Epidermal melanocyte (primary cell): Measurements from ENCODE around the gene ATP6V0E1.

Experiments
- DNase-seq: peaks from one replicate; pipeline ENCODE4 v3.0.0; 2011; ENCODE audit warnings: low spot score; ENCODE audit not compliant: insufficient read length

The ATP6V0E1 gene

DNA sequence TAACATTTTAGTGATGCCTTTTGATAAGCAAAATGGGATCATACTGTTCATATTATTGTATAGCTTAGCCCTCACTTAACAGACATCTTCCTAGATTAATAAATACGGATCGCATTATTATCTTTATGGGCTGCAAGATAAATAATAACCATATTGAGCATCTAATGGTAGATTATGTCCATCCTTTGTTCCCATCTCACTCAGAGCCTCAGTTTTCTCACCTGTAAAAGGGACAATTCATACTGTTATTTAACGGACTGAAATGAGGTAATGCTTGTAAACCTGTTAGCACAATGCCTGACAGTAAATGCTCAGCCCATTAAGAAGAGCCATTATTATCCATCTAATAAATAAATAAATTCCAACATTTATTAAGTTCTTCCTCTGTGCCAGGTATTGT is 27.3 kb upstream of the ATP6V0E1 start:
- DNase-seq = no peak

DNA sequence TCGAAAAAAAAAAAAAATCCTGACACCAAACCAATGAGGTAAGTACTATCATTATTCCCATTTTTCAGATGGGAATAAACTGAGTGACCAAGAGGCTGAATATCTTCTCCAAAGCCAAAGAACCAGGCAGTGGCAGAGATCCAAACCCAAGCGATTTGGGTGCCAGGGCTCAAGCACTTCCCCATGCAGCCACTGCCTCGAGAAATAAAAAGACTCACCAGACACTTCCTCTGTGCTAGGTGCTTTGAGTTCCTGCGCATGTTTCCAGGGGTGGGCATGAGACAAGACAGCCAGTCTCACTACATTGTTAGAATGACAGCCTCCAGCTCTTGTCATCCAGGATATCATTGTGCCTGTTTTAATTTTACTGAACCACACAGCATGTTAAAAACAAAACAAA is 26.6 kb upstream of the ATP6V0E1 start:
- DNase-seq = no peak

DNA sequence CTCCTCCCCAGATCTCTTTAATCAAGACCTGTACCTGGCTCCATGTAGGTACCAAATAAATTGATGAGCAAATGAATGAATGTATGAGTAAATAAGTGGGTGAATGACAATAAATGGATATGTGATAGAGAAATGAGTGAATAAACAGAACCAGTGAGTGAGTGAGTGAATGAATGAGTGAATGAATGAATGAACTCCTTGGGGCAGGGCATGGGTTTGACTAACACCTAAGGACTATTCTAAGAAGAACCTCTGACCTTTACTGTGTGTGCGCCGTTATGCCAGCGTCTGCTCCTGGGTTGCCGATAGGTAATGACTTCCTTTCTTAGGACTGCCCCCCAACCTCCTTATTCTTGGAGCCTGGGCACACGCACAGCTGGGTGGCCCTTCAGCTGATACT is 26.1 kb upstream of the ATP6V0E1 start:
- DNase-seq = no peak

DNA sequence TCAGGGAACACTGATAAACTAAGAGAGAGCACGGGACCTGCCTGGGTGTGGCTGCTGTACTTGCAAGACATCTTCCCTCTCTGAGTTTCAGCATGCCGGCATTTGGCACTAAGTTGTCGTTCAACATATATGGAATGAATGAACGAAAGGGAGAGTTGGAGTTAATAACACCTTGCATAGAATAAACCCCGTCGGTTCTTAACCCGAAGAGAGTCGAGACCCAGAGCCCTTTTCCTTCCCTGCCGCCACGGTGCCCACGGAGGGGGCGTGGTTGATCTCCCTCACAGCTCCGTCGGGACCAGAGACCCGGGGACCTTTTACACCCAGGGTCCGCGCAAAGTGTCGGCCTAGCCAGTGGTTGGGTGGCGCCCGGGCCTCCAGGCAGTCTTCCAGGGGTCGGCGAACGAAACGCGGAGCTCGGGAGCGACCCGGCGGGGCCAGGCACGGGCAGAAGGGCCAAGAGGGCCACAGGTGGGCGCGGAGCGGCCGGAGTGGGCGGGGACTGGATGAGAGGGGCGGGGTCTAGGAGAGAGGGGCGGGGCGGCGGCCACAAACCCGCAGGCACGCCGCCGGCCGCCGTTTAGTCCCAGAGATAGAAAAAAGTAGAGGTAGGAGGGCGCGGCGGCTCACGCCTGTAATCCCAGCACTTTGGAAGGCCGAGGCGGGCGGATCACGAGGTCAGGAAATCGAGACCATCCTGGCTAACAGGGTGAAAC is 25.1 kb upstream of the ATP6V0E1 start:
- no peak for DNase-seq

DNA sequence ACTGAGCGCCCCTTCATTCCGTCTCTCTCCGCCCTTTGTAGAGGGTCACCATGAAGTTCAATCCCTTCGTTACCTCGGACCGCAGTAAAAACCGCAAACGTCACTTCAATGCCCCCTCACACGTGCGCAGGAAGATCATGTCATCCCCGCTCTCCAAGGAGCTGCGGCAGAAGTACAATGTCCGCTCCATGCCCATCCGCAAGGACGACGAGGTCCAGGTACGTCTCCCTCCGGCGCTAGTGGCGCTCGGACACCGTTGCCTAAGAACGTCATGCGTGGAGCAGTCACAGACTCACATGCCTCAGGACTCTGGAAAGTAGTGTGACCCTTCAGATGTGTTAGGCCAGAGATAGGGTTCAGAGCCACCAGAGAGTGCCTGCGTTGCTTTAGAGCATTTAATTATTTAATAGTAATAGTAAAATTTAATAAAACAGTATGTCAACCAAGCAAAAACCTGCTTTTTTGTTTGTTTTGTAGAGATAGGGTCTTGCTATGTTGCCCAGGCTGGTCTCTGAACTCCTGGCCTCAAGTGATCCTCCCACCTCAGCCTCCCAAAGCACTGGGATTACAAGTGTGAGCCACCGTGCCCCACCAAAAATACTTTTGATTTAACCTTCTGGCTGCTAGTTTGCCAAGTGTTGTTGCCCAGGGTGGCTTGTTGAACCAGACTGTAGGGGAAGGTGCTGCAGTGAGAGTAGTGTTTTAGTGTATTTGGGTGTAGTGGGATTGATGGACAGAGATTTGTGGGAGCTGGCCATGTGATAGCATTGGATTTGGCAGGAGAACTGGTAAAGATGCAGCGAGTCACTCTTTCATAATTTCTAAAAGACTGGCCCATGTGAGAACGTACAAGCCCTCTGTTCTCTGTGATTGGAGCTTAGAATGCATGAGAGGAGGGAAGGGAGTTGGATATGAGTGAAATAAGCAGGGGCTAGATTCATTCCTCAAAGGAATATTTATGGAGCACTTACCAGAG is 23.5 kb upstream of the ATP6V0E1 start:
- DNase-seq = no peak

DNA sequence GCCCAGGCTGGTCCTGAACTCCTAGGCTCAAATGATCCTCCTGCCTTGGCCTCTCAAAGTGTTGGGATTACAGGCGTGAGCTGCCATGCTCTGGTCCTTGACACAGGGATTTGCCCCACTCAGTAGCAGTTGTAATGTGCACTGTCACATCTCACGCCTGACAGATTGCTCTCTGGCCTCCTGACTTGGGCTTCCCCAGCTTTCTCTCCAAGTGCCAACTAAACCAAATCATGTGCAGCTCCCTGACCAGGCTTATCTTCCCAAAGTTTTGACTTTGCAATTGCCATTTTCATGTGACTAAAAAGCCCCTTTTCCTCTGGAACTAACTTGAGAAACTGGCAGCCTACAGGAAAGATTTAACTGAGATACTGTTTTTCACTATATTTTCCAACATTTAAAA is 13.7 kb upstream of the ATP6V0E1 start:
- no peak for DNase-seq

DNA sequence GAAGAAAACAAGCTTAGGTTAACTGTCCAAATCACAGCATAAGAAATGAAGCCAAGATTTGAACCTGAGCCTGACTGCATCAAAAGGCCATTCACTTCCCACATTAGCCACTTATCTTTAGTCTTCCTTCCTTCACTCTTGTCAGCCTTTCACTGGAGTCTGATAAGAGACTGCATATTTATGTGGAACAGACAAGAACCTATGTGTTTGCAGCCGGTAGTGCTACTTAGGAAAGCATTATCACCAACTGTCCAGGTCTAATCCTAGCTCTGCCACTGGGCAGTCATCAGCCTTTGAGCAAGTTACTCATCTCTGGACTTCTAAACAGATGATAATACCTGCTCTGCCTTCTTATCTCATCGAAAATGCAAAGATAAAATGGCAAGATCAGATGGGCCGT is 12.1 kb upstream of the ATP6V0E1 start:
- no peak for DNase-seq

DNA sequence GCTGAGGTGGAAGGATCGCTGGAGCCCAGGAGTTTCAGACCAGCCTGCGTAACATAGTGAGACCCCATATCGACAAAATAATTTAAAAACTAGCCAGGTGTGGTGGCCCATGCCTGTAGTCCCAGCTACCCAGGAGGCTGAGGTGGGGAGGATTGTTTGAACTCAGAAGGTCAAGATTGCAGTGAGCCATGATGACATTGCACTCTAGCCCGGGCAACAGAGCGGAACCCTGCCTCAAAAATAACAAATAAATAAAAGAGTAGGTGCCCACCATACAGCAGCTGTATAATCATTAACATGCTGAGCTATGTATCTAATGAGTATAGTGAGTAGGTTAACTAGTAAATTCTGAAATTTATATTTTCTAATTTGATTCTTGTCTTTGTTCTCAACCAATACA is 11.0 kb upstream of the ATP6V0E1 start:
- no peak for DNase-seq

DNA sequence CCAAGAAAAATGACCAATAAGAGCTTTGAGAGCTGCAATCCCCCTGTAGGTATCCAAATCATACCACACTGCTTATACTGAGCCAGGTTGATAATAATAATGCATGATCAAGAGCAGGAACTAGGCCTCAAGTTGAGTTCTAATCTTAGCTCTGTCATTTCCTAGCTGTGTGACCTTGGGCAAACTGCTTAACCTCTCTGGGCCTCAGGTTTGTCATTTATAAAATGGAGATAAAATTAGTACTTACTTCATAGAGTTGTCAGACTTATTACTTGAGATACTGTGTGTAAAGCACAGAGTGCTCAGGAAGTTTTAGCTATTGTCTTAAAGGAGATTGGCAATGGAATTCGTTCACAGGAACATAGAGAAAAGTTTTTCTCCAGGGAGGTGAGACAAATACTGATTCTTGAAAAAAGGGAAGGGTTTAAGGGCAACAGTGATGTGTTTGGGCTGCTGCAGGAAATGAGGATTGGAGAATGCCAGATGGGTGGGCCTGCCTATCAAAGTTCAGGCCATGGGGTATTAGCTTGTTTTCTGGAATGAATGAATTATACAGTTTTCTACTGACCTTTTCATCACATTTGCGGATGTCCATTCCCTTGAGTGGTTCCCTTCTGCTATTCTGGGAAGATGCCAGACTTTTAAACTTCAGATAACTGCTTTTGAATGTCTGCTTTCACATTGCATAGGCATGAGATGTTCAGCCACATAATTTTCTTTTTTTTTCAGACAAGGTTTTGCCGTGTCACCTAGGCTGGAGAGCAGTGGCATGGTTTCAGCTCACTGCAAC is 10.2 kb upstream of the ATP6V0E1 start:
- DNase-seq = no peak

DNA sequence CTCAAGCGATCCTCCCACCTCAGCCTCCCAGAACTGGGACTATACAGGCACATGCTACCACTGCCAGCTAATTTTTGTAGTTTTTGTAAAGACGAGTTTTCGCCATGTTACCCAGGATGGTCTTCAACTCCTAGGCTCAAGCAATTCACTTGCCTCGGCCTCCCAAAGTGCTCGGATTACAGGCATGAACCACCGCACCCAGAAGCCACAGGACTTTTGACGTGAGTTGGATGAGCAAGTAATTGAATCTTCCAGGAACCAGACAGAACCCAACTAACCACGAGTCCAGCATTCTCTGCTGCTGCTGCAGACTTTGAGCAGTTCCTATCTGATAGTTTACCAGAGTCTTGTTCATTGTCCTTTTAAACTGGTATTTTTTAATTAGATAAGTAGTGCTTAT is 9.6 kb upstream of the ATP6V0E1 start:
- no peak for DNase-seq

DNA sequence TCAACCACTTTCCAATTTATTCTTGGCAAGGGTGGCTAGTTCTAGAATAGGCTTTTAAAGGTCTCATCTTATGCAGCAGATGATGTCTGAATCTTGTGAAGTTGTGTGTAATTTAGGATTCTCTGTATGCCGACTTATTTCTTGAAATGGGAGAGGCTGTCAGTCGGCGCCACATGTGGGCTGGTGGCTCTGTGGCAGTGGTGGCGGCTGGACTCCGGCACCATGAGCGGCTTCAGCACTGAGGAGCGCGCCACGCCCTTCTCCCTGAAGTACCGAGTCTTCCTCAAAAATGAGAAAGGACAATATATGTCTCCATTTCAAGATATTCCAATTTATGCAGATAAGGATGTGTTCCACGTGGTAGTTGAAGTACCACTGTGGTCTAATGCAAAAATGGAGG is 8.3 kb upstream of the ATP6V0E1 start:
- no peak for DNase-seq

DNA sequence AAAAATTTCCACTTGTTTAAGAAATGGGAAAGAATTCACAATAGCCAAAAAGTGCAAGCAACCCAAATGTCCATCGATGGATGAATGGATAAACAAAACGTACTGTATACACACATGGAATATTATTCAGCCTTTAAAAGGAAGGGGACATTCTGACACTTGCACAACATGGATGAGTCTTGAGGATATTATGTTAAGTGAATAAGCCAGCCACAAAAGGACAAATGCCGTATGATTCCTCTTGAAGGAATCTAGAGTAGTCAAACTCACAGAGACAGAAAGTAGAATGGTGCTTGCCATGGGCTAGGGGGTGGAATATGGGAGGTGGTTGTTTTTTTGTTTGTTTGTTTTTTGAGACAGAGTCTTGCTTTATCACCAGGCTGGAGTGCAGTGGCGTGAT is 3.8 kb upstream of the ATP6V0E1 start:
- no peak for DNase-seq

DNA sequence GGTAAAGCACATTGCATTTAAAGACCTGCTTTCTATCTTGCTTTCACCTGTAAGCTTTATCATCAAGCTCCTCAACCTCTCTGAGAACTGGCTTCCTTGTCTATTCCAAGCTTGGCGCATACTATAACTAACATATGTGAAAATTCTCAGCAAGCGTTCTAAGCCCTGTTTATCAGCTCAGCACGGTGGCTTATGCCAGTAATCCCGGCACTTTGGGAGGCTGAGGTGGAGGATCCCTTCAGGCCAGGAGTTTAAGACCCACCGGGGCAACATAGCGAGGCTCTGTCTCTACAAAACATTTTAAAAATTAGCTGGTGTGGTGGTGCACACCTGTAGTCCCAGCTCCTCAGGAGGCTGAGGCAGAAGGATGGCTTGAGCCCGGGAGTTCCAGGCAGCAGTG is 1.6 kb upstream of the ATP6V0E1 start:
- no peak for DNase-seq

DNA sequence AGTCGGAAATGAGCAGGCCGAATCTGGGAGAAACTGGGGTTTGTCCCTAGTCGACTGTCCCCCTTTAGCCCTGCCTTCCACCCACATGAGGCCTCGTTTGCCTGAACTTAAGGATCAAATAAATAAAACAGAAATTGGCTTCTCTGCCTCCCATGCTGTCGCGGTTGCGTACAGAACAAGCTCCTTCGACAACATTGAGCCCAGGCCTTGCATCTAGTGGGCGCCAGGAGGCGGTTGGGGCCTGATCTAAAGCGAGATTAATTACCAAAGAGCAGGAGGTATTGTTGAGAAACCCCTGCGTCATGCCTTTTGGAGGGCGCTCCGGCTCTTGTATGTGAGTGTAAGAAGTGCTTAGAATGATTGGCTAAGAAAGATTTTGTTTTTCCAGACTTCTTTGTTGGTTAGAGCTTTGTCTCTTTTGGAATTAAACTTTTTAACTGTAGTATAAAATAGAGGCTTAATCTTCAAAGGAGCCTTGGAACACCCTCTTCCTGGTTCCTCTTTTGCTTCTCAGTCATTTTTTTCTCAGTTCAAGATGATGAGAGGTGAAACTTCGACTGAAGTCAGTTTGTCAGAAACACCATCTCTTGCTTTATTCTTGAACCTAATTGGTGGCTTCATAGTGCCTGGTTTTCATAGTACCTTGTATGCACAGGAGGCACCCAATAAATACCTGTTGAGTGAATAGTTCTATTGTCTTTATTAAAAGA is 828 bp downstream of the ATP6V0E1 start:
- peak; percentile 53 for DNase-seq

DNA sequence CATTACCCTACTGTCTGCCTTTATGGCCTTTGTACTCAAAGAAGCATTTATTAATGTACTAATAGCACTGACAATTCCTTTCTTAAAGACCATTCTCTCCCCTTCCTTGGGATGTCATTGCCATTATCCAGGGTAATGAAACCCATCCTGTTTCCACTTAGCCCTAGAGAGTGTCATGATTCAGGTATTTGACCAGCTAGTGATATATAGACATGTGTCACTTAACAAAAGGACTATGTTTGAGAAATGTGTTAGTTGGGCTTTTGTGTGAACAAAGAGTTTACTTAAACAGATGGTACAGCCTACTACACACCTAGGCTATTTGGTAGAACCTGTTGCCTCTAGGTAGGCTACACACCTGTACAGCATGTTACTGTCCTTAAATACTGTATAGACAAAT is 2.0 kb downstream of the ATP6V0E1 start:
- DNase-seq = no peak

DNA sequence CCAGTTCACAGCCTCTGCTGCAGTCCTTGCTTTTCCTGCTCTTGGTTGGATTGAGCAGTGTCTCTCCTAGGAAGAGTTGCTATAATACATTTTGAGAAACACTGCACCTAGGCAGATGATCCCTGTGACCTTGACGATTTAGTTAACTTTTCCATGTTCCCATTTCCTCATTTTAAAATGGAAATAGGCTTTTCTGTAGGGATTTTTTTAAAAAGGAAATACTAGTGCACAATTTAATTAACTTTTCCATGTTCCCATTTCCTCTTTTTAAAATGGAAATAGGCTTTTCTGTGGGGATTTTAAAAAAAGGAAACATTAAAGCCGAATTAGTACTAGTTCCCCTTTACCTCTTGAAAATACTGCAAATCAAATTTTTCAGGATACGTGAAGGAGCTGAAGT is 4.7 kb downstream of the ATP6V0E1 start:
- DNase-seq = no peak

DNA sequence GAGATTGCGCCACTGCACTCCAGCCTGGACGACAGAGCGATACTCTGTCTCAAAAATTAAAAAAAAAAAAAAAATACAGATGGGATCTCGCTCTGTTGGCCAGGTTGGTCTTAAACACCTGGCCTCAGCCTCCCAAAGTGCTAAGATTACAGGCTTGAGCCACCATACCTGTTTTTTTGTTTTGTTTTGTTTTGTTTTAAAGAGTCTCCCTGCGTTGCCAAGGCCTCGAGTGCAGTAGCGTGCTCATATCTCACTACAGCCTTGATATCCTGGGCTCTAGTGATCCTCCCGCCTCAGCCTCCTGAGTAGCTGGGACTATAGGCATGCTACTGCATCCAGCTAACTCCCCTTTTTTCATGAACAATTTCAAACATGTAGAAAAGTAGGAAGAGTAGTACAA is 7.2 kb downstream of the ATP6V0E1 start:
- DNase-seq = no peak

DNA sequence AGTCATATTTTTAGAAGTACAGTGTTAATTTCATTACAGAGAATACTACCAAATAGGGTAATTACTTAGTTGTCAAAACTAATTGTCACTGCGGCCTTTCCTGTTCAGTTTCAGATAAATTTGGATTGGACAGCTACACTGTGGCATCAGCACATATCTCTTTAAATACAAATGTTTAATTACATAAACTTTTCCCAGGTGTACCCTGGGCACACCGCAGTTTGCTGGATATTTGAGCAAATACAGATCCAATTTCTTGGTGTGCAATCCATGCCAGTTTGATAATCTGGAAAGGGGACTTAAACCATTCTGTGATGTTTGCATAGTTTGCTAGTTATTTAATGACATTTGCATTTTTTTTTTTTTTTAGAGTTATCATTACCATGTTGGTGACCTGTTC is 10.8 kb downstream of the ATP6V0E1 start:
- DNase-seq = no peak

DNA sequence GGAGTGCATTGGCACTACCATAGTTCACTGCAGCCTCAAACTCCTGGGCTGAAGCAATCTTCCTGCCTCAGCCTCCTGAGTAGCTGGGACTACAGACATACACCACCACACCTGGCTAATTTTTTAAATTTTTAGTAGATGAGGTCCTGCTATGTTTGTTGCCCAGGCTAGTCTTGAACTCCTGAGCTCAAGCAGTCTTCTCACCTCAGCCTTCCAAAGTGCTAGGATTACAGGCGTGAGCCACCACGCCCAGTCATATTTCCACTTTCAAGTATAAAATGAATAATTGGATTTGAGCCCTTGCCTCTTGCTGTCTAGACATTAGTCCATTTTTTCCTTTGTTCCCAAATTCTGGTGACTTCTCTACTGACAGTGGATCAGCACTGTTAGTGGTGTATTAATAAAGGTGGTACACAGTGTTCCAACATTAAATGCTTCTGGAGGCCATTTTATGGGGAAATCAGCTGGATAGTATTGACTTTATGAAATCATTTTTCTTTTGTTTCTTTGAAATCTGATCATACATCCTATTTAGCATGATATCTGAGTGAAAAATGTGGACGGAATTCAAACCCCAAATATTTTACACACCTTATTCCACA is 15.9 kb downstream of the ATP6V0E1 start:
- DNase-seq = no peak

DNA sequence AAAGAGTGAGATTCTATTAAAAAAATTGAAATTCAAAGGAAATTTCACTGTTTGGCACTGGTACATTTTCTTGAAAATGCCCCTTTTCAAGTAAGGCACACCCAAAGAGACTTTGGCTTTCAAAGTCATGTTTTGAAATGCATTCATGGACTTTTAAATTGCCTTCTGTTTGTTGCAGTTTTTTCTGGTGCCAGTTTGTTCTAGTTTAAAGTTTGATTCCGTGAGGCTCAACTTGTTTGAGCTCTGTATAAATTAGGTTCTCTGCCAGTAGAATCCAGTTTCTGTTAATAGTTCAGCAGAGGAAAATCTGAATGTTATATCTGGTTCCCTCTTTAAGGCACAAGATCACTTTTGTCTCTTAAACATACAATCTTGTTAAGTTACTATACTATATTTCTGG is 16.4 kb downstream of the ATP6V0E1 start:
- DNase-seq = no peak
